Hematopoietic multipotent progenitor cell treated with erythropoietin and hydrocortisone succinate and interleukin-3 and kit ligand, for 17 days (in vitro differentiated cells): ENCODE results near the gene ANKS4B.
"Not testable (repeated sequence)": the region's sequence is repeated elsewhere in the genome, so short reads cannot be mapped to it uniquely, and the experiment has no call there.

Experiments
- DNase-seq: peaks from one replicate; pipeline ENCODE4 v3.0.0-alpha.2; 2015; ENCODE audit warnings: low spot score

The ANKS4B gene

DNA sequence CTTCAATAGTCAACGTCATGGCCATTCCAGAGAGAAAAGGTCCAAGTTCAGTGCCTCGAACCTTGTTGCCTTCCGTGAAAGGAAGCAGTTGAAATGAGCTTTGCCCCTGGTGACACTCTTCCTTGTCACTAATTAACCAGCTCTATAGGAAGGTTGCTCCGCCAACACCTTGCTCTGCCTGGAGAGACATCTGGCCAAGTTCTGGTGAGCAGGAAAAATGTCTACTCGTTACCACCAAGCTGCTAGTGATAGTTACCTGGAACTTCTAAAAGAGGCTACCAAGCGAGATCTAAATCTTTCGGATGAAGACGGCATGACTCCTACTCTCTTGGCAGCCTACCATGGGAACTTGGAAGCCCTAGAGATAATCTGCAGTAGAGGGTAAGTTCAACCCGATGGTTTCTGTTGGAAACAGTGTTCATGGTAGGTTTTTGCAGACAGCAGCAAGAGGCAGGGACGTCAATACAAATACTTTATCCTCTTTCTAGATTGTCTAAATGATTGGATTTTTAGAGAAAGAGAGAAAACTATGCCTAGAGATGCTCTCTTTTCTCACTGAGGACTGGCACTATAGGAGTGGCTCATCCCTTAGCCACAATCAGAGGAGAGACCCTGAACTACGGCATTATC is at the start of gene ANKS4B:
TSS of gene ANKS4B (plus strand) at position 179 of the 630 bp plus-strand sequence. CDS start at position 218, 39 bp downstream.
- no peak for DNase-seq

DNA sequence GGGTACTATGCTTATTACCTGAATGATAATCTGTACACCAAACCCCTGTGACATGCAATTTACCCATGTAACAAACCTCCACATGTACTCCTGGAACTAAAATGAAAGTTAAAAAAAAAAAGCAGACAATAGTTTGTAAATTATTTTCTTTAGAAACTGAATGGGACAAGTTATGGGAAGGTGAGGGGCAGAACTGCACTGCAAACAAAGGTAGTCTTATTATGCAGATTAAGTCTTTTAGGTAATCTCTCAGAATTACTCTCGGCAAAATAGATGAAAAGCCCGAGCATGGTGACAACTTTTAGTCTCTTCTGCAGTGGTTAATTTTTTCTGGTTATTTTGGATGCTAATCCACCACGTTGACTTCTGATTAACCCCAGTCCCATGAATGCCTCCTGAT is 49.5 kb upstream of the ANKS4B start:
- DNase-seq: no peak

DNA sequence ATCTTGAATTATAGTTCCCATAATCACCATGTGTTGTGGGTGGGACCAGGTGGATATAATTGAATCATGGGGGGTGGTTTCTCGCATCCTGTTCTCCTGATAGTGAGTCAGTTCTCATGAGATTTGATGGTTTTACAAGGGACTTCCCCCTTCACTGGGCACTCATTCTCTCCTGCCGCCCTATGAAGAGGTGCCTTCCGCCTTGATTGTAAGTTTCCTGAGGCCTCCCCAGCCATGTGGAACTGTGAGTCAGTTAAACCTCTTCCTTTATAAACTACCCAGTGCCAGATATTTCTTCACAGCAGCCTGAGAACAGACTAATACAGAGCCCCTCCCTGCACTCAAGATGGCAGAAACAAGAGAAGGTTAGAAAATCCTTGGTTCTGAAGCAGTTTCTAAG is 48.7 kb upstream of the ANKS4B start:
- no peak for DNase-seq

GRCh38 chr16:21185659-21186325 is 47.7 kb upstream of the ANKS4B start:
- no peak for DNase-seq

DNA sequence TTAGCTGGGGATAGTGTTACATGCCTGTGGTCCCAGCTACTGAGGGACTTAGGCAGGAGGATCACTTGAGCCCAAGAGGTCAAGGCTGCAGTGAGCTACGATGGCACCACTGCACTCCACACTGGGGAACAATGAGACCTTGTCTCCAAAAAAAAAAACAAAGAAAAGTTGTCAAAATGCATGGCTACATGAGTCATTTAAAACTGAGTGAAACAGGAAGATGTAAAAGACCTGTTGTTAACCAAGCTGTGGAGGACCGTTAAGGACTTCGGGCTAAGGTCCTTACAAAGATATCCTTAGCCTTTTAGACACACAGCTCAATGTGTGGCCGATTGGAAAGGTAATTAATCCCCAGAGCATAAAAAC is 47.2 kb upstream of the ANKS4B start:
- DNase-seq: no peak

- DNase-seq: no peak
Observed at GRCh38 chr16:21189311-21189710, 44.2 kb upstream of the ANKS4B start.

- no peak for DNase-seq
Observed at GRCh38 chr16:21190013-21190412, 43.5 kb upstream of the ANKS4B start.

GRCh38 chr16:21190599-21190998 is 42.9 kb upstream of the ANKS4B start:
- no peak for DNase-seq

GRCh38 chr16:21192991-21193390 is 40.5 kb upstream of the ANKS4B start:
- DNase-seq: no peak

- DNase-seq: no peak
Observed at GRCh38 chr16:21194771-21195301, 38.7 kb upstream of the ANKS4B start.

DNA sequence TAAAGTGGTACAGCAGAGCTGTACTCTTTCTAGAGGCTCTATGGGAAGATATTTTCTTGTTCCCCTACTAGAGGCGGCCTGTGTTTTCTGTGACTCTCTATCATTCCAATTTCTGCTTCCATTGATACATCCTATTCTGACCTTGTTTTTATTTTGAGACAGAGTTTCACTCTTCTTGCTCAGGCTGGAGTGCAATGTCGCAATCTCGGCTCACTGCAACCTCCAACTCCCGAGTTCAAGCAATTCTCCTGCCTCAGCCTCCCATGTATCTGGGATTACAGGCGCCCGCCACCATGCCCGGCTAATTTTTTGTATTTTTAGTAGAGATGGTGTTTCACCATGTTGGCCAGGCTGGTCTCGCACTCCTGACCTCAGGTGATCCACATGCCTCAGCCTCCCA is 38.2 kb upstream of the ANKS4B start:
- DNase-seq: not testable (repeated sequence)

DNA sequence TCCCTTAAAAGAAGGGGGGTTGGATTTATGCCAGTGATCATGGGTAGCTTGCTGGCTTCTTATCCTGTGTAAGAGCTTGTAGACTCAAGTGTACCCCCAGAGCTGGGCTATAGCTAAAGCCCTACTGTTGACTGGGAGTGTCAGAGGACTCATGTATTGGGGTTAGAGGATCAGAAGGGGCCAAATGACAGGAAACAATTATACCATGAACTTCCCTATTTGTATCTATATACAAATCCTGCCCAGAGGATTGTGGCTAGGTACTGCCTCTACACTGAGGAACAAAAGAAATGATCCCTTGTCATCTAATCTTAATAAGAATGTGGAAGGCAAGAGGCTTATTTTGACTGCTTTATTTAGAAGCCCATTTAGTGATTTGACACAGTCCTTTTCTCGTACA is 36.4 kb upstream of the ANKS4B start:
- DNase-seq: no peak

DNA sequence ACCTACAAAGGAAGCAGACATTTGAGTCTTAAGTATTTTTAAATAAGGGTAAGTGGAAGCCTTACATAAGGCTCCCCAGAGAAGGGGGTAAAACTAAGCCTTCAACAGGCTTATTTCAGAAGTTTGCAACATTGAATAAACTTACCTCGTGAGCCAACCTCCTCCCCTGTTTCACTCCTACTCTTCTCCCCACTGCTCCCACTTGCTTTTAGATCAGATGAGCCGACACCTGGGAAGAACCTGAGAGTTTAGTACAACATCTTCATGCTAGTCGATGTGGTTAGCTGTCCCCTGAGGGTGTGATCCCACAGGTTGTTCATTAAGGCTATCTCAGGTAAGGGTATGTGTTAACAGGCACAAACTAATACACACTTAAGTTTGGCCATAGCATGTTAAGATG is 35.9 kb upstream of the ANKS4B start:
- DNase-seq: no peak

GRCh38 chr16:21199607-21200218 is 33.8 kb upstream of the ANKS4B start:
- no peak for DNase-seq

- DNase-seq: no peak
Observed at GRCh38 chr16:21203155-21203797, 30.2 kb upstream of the ANKS4B start.

GRCh38 chr16:21205303-21205702 is 28.2 kb upstream of the ANKS4B start:
- no peak for DNase-seq

GRCh38 chr16:21206550-21206949 is 26.9 kb upstream of the ANKS4B start:
- no peak for DNase-seq

DNA sequence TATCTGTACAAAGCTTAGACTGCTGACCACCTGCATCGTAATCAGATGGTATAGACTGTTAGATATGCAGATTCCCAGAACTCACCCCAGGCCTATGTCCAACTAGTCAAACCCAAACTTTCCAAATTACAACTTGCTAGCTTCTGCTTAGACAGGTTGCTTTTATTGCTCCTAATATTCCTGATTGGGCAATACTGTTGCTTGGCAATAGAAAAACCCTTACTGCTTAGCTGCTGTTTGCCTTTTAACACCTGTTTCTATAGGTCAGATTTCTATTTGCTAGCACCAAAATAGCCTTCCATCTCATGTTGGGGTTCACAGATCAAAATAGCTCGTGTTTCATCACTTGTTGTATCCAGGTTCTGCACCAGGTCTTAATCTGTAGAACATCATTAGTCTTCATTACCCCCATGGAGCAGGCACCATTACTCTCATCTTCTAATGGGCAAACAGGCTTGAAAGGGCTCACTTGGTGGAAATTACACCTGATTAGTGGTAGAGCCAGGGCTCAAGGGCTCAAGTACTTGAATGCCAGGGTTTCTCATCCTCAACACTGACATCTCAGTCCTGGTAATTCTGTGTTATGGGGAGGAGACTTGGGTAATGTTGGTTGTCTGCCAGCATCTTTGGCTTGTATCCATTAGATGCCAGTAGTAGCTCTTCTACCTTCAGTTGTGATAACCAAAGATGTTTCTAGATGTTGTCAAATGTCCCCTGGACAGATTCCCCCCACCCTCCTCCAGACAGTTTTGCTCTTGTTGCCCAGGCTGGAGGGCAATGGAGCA is 24.9 kb upstream of the ANKS4B start:
- DNase-seq: no peak

GRCh38 chr16:21211486-21211885 is 22.0 kb upstream of the ANKS4B start, which contains the start of gene ZP2:
ZP2 (minus strand) TSS chr16:21211574; CDS start chr16:21211547, 27 bp downstream.
- DNase-seq: no peak

GRCh38 chr16:21214086-21214485 is 19.4 kb upstream of the ANKS4B start:
- DNase-seq: no peak

GRCh38 chr16:21217121-21217520 is 16.4 kb upstream of the ANKS4B start:
- DNase-seq: no peak

DNA sequence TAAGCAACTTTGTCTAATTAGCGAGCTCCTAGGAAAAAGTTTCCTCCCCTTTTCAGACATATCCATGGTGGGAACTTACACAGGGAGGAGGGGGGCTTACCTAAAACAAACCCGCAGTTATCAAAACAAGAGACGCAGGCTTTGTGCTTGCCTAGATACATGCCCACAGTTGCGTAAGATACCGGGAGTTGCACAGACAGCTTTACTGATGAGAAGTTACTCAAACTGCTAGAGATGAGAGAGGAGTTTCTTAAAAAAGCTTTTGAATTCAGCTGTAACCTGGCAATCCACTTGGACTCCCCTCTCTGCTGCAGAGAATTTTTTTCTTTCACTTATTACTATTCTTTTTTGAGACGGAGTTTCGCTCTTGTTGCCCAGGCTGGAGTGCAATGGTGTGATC is 15.3 kb upstream of the ANKS4B start:
- no peak for DNase-seq
